Transverse colon (tissue), 4 donors: Measurements from ENCODE around the gene MND1. TPM values are rescaled to one million over a fixed set of nuclear protein-coding genes. Genes with fewer than 3 reads are reported as not detected.

Experiments used
- DNase-seq: peaks from one replicate; pipeline ENCODE4 v3.0.0-alpha.2; 2019
- H3K27ac ChIP-seq, 4 donors: fragments of 200-600 bp; sonication (generic); 2 replicates each; pipeline ENCODE4 v1.5.1; 2016 to 2018; ENCODE audit warnings: inconsistent platforms in 4 of 4
- H3K27me3 ChIP-seq: fragments of 200-600 bp; sonication (generic); 2 replicates; pipeline ENCODE4 v1.5.1; 2017; ENCODE audit warnings: inconsistent platforms
- H3K36me3 ChIP-seq, 4 donors: fragments of 200-600 bp; sonication (generic); 2 replicates each; pipeline ENCODE4 v1.5.1; 2017 to 2019; ENCODE audit warnings: inconsistent platforms in 4 of 4
- H3K4me1 ChIP-seq, 4 donors: fragments of 200-600 bp; sonication (generic); 2 replicates each; pipeline ENCODE4 v1.5.1; 2017 to 2020; ENCODE audit warnings: inconsistent platforms in 4 of 4
- H3K4me3 ChIP-seq, 4 donors: fragments of 200-600 bp; sonication (generic); 1 replicate in 1 of 4; 2 replicates in 3 of 4; pipeline versions ENCODE4 v1.5.1 to v1.6.1; 2017 to 2019; ENCODE audit warnings: inconsistent platforms in 4 of 4
- H3K9me3 ChIP-seq, 2 donors: fragments of 200-600 bp; sonication (generic); 2 replicates each; pipeline ENCODE4 v1.5.1; 2017 to 2019; ENCODE audit warnings: inconsistent platforms in 2 of 2
- EP300 ChIP-seq: sonication (generic); formaldehyde crosslinking; IDR thresholded peaks from one replicate; pipeline ENCODE4 v1.6.1; 2017; ENCODE audit warnings: antibody characterized with exemption, low read depth
- POLR2A ChIP-seq: fragments of 450-650 bp; IDR thresholded peaks from one replicate; pipeline ENCODE4 v1.6.1; 2016; ENCODE audit warnings: antibody characterized with exemption, mild to moderate bottlenecking, moderate library complexity
- POLR2AphosphoS5 ChIP-seq, 3 donors: sonication (generic); formaldehyde crosslinking; IDR thresholded peaks; one replicate each; pipeline ENCODE4 v1.6.1; 2016; ENCODE audit warnings: antibody characterized with exemption in 3 of 3
- WGBS, 2 donors: methylation state at CpG; one replicate each; pipeline ENCODE4 v1.1.5; 2018; ENCODE audit warnings: low coverage in 1 of 2; 5-methylcytosine and 5-hydroxymethylcytosine counted together
- in situ Hi-C, 4 donors: fragments of 200-750 bp; cut with MboI; loops; one replicate each; pipeline versions ENCODE4 v1.15.0 to v1.15.1; 2017; ENCODE audit warnings: low sequenced_read_pairs in 3 of 4, low pct_ligation_motif_present in 1 of 4, low pct_unique_long_range_greater_than_20kb in 1 of 4
- intact Hi-C: fragments of 100-400 bp; cut with DNase I; formaldehyde crosslinking; loops from one replicate; pipeline ENCODE4 v1.15.1; 2023; ENCODE audit warnings: low total_unique reads
- total RNA-seq, 4 donors: library from RNA; depleted of rRNA; stranded (reverse); fragments of >200 nt; gene quantifications; one replicate each; pipeline ENCODE4 v1.1.0, GENCODE V29; 2016
- TF ChIP-seq, protein P1 (sequence below), 5 experiments: fragments of 200-600 bp in 3 of 5; fragments of 450-650 bp in 2 of 5; sonication (generic) in 3 of 5; IDR thresholded peaks; 1 replicate in 2 of 5; 2 replicates in 3 of 5; pipeline ENCODE4 v1.5.1; 2016 to 2017; ENCODE audit warnings: antibody characterized with exemption in 5 of 5, inconsistent platforms in 3 of 5, mild to moderate bottlenecking in 2 of 5, moderate library complexity in 1 of 5

Gene MND1
- total RNA-seq, 4 donors from 2014 or later = 0.80 to 3.2 (median 1.4) TPM; not detected in 1

GRCh38 chr4:153403726-153404125 is 59.2 kb downstream of the MND1 start:
- Histone ChIP-seq H3K36me3 (no peaks in the 10 kb centered on the region), H3K27ac (no peak overlapping the region), H3K4me3 (no peak overlapping the region), H3K4me1 (no peaks in the 10 kb centered on the region), H3K27me3 (no peaks in the 10 kb centered on the region), H3K9me3 (no peaks in the 10 kb centered on the region)
- WGBS, 2 donors = 96 to 100% methylated on average over 1 of the region's 1 CpG
- intact Hi-C loops = no loop called here
- DNase-seq = no peak
- in situ Hi-C loops = no loop called here
- TF ChIP-seq POLR2A (no peak), POLR2AphosphoS5 (IDR thresholded peaks at IDR 0.05) (no peak), EP300 (no peak)
- TF ChIP-seq, protein P1, sequence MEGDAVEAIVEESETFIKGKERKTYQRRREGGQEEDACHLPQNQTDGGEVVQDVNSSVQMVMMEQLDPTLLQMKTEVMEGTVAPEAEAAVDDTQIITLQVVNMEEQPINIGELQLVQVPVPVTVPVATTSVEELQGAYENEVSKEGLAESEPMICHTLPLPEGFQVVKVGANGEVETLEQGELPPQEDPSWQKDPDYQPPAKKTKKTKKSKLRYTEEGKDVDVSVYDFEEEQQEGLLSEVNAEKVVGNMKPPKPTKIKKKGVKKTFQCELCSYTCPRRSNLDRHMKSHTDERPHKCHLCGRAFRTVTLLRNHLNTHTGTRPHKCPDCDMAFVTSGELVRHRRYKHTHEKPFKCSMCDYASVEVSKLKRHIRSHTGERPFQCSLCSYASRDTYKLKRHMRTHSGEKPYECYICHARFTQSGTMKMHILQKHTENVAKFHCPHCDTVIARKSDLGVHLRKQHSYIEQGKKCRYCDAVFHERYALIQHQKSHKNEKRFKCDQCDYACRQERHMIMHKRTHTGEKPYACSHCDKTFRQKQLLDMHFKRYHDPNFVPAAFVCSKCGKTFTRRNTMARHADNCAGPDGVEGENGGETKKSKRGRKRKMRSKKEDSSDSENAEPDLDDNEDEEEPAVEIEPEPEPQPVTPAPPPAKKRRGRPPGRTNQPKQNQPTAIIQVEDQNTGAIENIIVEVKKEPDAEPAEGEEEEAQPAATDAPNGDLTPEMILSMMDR (IDR thresholded peaks at IDR 0.05) = no peak

DNA sequence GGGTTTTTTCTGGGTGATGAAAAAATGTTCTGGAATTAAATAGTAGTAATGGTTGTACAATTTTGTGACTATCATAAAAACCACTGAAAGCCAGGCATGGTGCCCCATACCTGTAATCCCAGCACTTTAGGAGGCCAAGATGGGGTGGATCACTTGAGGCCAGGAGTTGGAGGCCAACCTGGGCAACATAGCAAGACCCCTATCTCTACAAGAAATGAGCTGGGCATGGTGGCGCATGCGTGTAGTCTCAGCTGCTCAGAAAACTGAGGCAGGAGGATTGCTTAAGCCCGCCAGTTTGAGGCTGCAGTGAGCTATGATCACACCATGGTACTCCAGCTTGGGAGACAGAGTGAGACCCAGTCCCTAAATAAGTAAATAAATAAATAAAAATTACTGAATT is 63.4 kb downstream of the MND1 start:
- TF ChIP-seq EP300 (no peak), POLR2A (no peak), POLR2AphosphoS5 (IDR thresholded peaks at IDR 0.05) (no peak)
- TF ChIP-seq, protein P1 (IDR thresholded peaks at IDR 0.05) = no peak
- no peak overlapping the region for H3K27ac ChIP-seq
- WGBS, 2 donors = 96% methylated on average over 3 of the region's 3 CpGs; no CpG with 5 or more reads in 1 of the 2 donors
- H3K27me3 ChIP-seq = no peaks in the 10 kb centered on the region
- no peaks in the 10 kb centered on the region for H3K9me3 ChIP-seq
- H3K4me1 ChIP-seq = peaks cover 0 to 14% (median 1%) of the 10 kb centered on the region in 4 donors
- DNase-seq = no peak
- no peak overlapping the region for H3K4me3 ChIP-seq
- intact Hi-C loops = no loop called here
- H3K36me3 ChIP-seq = no peaks in the 10 kb centered on the region
- in situ Hi-C loops = no loop called here

DNA sequence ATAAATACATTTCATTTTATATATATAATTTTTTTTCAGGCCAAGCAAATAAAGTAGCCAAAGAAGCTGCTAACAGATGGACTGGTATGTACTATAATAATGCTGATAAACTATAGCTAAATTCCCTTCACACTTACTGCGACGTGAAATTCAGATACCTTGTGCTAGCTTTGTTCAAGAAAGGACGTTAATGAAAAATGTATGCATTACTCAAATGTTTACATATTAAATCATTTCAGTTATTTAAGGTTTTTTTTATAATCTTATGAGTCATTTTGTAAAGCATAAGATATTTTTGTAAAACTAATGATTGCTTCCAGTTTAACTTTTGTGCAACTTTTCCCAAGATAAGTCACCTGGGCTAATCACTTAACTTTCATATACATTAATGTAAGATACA is 64.4 kb downstream of the MND1 start:
- intact Hi-C loops = no loop called here
- TF ChIP-seq EP300 = no peak
- no peak for DNase-seq
- no peaks in the 10 kb centered on the region for H3K27me3 ChIP-seq
- H3K4me1 ChIP-seq = peaks cover 0 to 14% (median 1%) of the 10 kb centered on the region in 4 donors
- in situ Hi-C loops = no loop called here
- no peak overlapping the region for H3K4me3 ChIP-seq
- 88 to 97% methylated on average over 3 of the region's 3 CpGs for WGBS, 2 donors
- no peak overlapping the region for H3K27ac ChIP-seq
- H3K36me3 ChIP-seq = no peaks in the 10 kb centered on the region
- no peaks in the 10 kb centered on the region for H3K9me3 ChIP-seq

GRCh38 chr4:153409412-153409811 is 64.9 kb downstream of the MND1 start:
- no peak for TF ChIP-seq POLR2A
- TF ChIP-seq EP300 = no peak
- TF ChIP-seq, protein P1 (IDR thresholded peaks at IDR 0.05) = no peak
- no peak for TF ChIP-seq POLR2AphosphoS5 (IDR thresholded peaks at IDR 0.05)
- no peak for DNase-seq
- Histone ChIP-seq H3K9me3 (no peaks in the 10 kb centered on the region), H3K36me3 (no peaks in the 10 kb centered on the region), H3K27ac (no peak overlapping the region), H3K4me1 (peaks cover 0 to 14% (median 1%) of the 10 kb centered on the region in 4 donors), H3K27me3 (no peaks in the 10 kb centered on the region), H3K4me3 (no peak overlapping the region)
- 85 to 93% methylated on average over 2 of the region's 2 CpGs for WGBS, 2 donors
- in situ Hi-C loops (no loop called here), intact Hi-C loops (no loop called here)

- in situ Hi-C loops (no loop called here), intact Hi-C loops (no loop called here)
- 79 to 81% methylated on average over 4 of the region's 4 CpGs for WGBS, 2 donors
Measured at GRCh38 chr4:153409924-153410501, 65.5 kb downstream of the MND1 start.

More at GRCh38 chr4:153409924-153410501, 65.5 kb downstream of the MND1 start:
- H3K9me3 ChIP-seq = no peaks in the 10 kb centered on the region
- H3K27me3 ChIP-seq = no peaks in the 10 kb centered on the region
- H3K4me3 ChIP-seq = no peak overlapping the region
- H3K27ac ChIP-seq = no peak overlapping the region
- TF ChIP-seq POLR2AphosphoS5 (IDR thresholded peaks at IDR 0.05) (no peak), EP300 (no peak), POLR2A (no peak)
- TF ChIP-seq, protein P1 (IDR thresholded peaks at IDR 0.05) = no peak
- DNase-seq = no peak
- no peaks in the 10 kb centered on the region for H3K36me3 ChIP-seq
- H3K4me1 ChIP-seq = peaks cover 0 to 14% (median 1%) of the 10 kb centered on the region in 4 donors
